M059J (cell line): ENCODE results near the gene MTHFD1L. TPM values are rescaled to one million over a fixed set of nuclear protein-coding genes. Genes with fewer than 3 reads are reported as not detected.

Experiments used
- DNase-seq: peaks from one replicate; pipeline ENCODE4 v3.0.0-alpha.2; 2012; ENCODE audit warnings: low read depth
- total RNA-seq: library from RNA; depleted of rRNA; stranded (reverse); fragments of >200 nt; shearing (Covaris generic); gene quantifications from 2 replicates; pipeline ENCODE4 v1.2.3, GENCODE V29; 2014

MTHFD1L gene
- total RNA-seq, 1 experiment from 2014 or later, result 10.9 TPM

DNA sequence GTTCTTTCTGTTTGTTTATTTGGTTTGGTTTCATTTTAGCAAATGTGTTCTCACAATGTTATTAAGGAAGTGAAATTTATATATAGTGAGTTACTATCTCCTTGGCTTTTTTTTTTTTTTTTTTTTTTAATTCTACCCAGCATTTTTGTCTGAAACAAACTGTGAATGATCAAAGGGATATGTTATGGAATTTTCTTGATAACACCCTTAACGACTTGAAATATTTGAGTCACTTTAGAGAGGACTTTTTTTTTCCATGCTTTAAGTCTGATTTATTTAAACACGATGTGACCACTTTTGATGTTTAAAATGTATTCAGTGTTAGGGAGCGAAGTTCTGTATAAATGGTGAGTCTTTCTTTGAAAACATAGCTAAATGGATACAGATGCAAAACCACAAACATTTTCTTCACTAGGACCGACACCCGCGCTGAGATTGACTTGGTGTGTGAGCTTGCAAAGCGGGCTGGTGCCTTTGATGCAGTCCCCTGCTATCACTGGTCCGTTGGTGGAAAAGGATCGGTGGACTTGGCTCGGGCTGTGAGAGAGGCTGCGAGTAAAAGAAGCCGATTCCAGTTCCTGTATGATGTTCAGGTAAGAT lies 149.7 kb downstream of the MTHFD1L start:
- no peak for DNase-seq

- no peak for DNase-seq
Measured at GRCh38 chr6:151016107-151016506, 150.6 kb downstream of the MTHFD1L start.

DNA sequence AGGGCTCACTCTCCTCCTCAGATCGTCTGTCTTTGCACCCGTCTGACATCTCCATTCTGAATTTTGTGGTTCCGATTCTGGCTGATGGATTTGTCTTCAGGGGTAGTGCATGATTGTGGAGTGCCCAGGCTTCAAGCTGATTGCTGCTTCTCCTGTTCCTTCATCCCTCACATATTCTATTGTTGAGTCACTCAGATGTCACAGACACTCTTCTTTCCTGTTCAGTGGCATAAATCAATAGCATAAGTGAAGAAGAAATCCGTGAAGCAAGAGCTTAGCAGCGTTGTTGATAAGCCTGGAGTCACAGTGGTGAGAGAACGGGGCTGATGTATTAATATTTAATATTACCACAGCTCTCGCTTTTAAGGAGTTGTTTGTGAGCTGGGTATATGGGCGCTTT lies 152.5 kb downstream of the MTHFD1L start:
- peak; percentile 68 for DNase-seq

GRCh38 chr6:151018911-151019782 lies 153.6 kb downstream of the MTHFD1L start:
- no peak for DNase-seq

- DNase-seq, result peak; percentile 69
Measured at GRCh38 chr6:151021896-151022295, 156.4 kb downstream of the MTHFD1L start.

GRCh38 chr6:151022492-151022891 lies 157.0 kb downstream of the MTHFD1L start:
- DNase-seq, result no peak

- DNase-seq, result no peak
Measured at GRCh38 chr6:151023342-151023741, 157.8 kb downstream of the MTHFD1L start.

DNA sequence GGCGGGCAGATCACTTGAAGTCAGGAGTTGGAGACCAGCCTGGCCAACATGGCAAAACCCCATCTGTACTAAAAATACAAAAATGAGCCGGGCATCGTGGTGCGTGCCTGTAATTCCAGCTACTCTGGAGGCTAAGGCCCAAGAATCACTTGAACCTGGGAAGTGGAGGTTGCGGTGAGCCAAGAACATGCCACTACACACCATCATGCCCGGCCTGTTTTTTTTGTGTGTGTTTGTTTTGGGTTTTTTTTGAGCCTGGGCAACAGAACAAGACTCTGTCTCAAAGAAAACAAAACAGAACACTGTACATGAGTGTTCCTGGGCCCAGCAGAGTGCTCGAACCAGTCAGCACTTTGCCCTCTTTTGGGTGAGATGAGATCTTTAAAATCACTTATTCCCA lies 159.1 kb downstream of the MTHFD1L start:
- no peak for DNase-seq

DNA sequence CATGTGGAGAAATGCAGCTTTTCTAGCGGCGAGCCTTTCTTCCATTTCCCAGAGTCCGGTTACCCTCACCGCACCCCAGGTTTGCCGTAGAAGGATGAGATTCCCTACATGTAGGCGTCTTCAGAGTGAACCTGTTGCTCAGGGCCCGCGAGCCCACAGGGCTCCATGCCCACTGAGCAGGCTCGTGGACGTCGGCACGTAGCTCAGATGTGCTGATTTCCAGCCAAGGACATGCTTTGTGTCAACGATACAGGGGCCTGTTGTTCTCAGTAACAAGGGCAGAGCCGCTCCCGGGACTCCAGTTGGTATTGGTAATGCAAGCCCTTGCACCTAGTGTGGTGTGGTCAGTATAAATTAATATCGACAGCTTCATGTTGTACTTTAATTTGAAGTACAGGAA lies 159.6 kb downstream of the MTHFD1L start:
- no peak for DNase-seq

DNA sequence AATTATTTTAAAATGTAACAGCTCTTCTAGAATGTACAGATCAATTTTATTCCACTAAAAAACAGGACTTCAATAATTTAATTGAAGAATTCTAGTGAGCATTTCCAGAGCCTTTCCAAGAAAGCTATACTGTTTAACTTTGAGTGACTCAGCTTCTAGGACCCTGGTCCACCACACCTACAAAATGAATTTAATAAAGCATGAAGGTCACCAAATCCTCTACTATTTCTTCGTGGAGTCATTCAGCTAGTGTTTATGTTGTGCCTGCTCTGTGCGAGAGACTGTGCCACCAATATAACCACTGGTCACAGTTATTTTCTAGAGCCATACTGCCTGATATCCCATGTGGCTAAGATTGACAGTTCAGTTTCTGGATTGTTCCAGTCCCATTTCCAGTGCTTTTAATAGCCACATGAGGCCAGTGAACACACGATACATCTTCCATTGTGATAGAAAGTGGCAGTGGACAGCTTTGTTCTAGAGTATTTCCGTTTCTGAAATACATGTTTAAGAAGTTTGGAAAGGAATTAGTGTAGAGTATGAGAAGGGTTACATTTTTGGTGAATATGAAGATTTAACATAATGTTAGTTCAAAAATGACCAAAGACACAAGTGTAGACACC lies 160.7 kb downstream of the MTHFD1L start:
- DNase-seq, result no peak

DNA sequence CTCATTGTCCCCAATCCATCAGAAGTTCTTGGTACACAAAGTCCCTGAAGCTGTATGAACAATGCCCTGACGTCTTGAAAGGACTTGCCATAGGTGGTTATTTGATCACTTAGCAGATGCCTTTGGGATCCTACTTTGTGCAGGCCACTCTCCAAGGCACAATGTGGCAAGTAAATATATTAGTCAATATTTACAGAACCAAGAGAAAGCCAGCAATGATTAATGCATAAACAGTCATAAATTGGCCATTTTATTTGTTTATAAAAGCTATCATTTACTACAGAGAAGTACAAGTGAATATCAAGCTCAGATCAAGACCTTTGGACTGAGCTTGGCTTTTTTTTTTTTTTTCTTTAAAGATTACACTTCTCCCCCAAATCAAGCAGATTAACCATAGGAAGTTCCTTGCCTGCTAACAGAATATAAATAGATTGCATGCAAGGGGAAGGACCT lies 161.8 kb downstream of the MTHFD1L start:
- peak; percentile 42 for DNase-seq

- no peak for DNase-seq
Measured at GRCh38 chr6:151027936-151028838, 162.7 kb downstream of the MTHFD1L start.

- DNase-seq, result no peak
Measured at GRCh38 chr6:151029970-151030369, 164.5 kb downstream of the MTHFD1L start.

DNA sequence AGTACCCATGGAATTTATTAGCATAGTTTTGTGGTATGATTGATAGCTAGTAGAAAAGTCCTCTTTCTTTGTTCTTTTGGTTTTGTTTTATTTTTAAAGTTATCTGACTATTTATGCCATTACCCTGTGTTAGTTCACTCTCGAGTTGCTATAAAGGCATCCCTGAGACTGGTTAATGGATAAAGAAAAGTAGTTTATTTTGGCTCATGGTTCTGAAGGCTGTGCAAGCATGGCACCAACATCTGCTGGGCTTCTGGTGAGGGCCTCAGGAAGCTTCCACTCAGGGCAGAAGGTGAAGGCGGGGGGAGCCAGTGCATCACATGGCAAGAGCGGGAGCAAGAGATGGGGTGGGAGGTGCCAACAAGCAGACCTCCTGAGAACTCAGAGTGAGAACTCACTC lies 166.5 kb downstream of the MTHFD1L start:
- DNase-seq, result no peak

GRCh38 chr6:151034825-151035781 lies 169.6 kb downstream of the MTHFD1L start:
- DNase-seq, result peak; percentile 54

- peak; percentile 98 for DNase-seq
Measured at GRCh38 chr6:151036211-151036721, 170.8 kb downstream of the MTHFD1L start.

DNA sequence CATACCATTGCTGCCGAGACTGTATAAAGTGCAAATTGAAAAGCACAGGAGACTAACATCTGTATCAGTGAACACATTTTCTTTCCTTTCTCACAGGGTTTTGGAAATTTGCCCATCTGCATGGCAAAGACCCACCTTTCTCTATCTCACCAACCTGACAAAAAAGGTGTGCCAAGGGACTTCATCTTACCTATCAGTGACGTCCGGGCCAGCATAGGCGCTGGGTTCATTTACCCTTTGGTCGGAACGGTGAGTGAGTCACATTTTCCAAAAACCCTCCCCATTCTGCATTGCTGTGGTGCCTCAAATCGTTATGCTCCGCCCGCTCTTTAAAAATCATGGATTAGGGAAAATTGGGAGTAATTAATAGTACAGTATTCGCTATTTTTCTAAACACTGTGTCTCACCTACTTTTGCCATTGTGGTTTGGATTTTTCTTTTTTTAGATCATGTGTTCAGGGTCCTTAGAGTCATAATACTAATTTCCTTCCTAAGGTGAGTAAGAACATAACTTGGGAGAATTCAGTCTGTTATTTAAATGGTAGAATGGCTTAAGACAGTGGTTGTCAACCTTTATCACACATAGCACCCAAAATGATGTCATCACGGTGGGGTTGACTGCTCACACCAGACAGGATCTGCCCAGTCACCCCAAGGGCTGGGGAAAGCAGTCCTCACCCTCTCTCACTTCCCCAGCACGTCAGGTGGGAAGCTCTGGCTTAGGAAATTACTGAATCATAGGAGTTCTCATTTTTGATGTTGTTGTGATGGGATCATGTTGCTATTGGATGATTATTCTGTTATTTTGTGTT lies 171.6 kb downstream of the MTHFD1L start:
- peak; percentile 72 for DNase-seq

DNA sequence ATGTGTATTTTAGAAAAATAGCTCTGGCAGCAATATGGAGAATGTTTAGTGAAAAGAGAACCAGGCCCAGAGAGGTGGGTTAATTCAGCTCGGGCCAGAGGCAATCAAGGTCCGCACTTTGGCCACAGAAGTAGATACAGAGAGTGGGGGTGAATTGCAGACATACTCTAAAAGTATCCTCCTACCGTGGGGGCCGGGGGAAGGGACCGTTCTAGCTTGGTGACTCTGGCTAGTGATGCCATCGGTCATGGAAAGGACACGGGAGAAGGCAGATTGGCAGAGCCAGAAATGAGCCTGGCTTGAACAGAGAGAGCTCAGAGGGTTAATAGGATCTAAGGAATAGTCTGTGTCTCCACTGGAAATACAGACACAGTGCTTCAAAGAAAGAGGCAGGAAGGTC lies 173.1 kb downstream of the MTHFD1L start:
- DNase-seq, result no peak

DNA sequence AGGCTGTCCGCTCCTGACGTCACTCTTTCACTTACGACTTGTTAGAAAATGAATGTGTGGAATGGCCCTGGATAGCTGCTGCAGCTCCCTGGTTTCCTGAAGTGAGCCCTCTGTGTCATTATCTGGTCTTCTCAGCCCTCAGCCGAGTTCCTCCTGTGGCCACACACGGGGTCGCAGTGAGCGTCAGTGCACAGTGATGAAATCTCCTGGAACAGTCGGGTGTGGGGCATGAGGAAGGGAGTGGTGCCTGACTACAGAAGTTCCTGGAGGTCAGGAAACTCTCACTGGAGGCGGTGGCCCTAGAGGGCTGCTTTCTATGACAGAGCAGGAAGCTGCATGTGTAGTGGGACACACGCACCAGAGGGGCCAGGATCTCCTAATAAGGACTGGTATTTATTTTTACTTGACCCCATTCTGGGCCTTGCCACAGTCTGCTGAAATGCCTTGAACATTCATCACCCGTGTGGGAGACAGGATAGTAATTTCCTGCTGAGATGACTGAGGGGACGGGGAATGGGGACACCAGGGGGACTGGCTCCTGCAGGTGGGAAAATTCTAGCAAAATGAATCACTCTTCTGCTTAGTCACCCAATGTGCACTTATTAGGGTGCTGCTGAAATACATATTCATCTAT lies 175.5 kb downstream of the MTHFD1L start:
- peak; percentile 99 for DNase-seq
